GM15510 (cell line): Measurements from ENCODE around the gene KIF26A.

ENCODE experiments used
- POLR2A ChIP-seq: IDR thresholded peaks from 3 replicates; pipeline ENCODE4 v1.6.1; 2011; ENCODE audit warnings: borderline replicate concordance; ENCODE audit not compliant: insufficient read length; ENCODE audit errors: extremely low read depth

KIF26A gene

GRCh38 chr14:104158827-104159798, 20.7 kb downstream of the KIF26A start:
- TF ChIP-seq POLR2A: no peak

- TF ChIP-seq POLR2A: no peak
Observed at GRCh38 chr14:104159990-104160389, 21.6 kb downstream of the KIF26A start.

- TF ChIP-seq POLR2A: no peak
Observed at GRCh38 chr14:104161602-104162367, 23.4 kb downstream of the KIF26A start.

DNA sequence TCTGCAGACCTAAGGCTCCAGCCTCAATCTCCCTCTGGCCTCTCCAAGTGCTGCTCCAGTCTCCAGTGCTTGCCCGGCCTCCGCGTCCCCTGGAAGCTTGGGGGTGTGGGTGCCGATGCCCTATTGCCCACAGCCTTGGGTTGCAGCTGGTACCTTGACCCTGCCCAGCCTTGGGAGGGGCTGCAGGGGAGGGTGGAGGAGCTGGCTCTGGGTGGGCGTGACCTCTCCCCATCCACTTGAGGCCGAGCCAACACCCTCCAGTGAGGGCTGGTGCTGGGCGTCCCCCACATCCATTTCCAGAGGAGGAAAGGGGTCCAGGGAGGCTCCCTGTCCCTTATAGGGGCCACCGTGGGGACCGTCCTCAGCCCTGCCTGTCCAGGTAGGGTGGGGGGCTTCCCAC, 24.1 kb downstream of the KIF26A start:
- no peak for TF ChIP-seq POLR2A

GRCh38 chr14:104163541-104163940, 25.2 kb downstream of the KIF26A start:
- TF ChIP-seq POLR2A: no peak

GRCh38 chr14:104164041-104164440, 25.7 kb downstream of the KIF26A start:
- TF ChIP-seq POLR2A: no peak

GRCh38 chr14:104164512-104164911, 26.1 kb downstream of the KIF26A start:
- no peak for TF ChIP-seq POLR2A

- no peak for TF ChIP-seq POLR2A
Observed at GRCh38 chr14:104166698-104167097, 28.3 kb downstream of the KIF26A start.

- TF ChIP-seq POLR2A: no peak
Observed at GRCh38 chr14:104168603-104169002, 30.2 kb downstream of the KIF26A start.

GRCh38 chr14:104169005-104169698, 30.8 kb downstream of the KIF26A start:
- no peak for TF ChIP-seq POLR2A

GRCh38 chr14:104169699-104170479, 31.5 kb downstream of the KIF26A start:
- no peak for TF ChIP-seq POLR2A

DNA sequence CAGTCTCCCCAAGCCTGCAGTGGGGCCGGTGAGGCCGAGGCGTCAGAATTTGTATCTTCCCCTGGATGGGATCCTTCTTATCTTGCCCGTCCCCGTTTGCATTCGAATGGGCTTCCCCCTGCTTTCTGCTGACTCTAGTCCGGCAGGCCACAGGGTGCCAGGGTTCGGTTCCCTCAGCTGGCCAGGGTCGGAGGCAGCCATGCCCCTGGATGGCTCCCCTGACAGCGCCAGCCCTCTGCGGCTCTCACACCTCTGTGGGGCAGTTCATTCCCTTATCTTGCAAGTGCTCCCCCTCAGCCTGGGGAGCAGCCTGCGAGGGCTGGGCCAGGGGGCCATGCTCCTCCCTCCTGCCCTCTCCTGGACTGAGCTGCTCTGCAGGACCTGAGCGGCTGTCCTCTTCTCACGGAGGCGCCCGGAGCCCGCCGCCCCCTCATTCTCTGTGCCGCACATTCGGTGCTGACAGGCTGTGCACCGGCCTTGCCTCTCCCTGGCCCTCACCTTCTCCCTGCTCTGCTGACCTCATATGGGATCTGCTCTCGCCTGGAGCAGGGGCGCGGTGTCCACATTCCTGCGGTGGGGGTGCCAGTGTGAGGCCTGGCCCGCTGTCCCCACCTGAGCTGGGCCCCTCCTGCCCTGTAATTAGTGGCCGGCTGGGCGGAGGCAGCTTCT, 32.8 kb downstream of the KIF26A start:
- no peak for TF ChIP-seq POLR2A

DNA sequence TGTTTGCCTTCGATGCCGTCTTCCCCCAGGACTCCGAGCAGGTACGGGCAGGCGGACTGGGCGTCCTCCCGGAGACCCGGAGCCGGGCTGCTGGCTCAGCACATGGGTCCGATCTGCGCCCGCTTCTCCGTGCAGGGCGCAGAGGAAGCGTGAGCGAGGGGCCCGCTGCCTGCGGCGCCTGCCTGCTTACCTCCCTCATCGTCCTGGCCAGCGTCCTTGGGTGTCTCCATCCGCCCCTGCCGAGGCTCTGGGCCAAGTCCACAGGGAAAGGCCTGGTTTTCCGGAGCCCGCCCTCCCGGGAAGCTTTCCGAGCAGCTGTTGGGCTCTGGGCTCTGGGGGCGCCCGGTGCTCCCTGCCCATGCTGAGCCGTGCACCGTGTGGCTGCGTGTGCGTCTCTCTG, 33.5 kb downstream of the KIF26A start:
- TF ChIP-seq POLR2A: no peak

- TF ChIP-seq POLR2A: no peak
Observed at GRCh38 chr14:104172349-104172748, 34.0 kb downstream of the KIF26A start.

DNA sequence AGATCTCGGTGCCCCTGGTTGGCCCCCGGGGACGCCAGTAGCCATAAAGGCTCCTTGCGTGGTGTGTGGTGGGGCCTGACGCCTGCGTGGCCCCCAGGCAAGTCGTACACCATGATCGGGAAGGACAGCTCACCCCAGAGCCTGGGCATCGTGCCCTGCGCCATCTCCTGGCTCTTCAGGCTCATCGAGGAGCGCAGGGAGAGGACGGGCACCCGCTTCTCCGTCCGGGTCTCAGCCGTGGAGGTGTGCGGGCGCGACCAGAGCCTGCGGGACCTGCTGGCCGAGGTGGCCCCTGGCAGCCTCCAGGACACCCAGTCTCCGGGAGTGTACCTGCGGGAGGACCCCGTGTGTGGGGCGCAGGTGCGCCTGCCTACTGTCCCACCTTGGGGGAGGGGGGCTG, 34.5 kb downstream of the KIF26A start:
- TF ChIP-seq POLR2A: no peak

GRCh38 chr14:104174051-104174450, 35.7 kb downstream of the KIF26A start:
- TF ChIP-seq POLR2A: no peak
